Fibroblast of villous mesenchyme (primary cell): ENCODE data around the gene IL3. TPM values are rescaled to one million over a fixed set of nuclear protein-coding genes. Genes with fewer than 3 reads are reported as not detected.

Experiments used
- DNase-seq: peaks from one replicate; pipeline ENCODE4 v3.0.0-alpha.2; 2010; ENCODE audit warnings: low read depth
- H3K4me3 ChIP-seq: 2 replicates; pipeline ENCODE4 v1.5.1; 2011; ENCODE audit warnings: low read depth, mild to moderate bottlenecking, low read length
- total RNA-seq: library from RNA; depleted of rRNA; stranded (reverse); fragments of >200 nt; gene quantifications from 2 replicates; pipeline ENCODE4 v1.2.3, GENCODE V29; 2012
- TF ChIP-seq, protein P1 (sequence below): IDR thresholded peaks from 2 replicates; pipeline ENCODE4 v1.5.1; 2012; ENCODE audit warnings: low read depth, mild to moderate bottlenecking, low read length; ENCODE audit not compliant: insufficient read depth

Gene IL3
- total RNA-seq, 1 donor, result not detected

DNA sequence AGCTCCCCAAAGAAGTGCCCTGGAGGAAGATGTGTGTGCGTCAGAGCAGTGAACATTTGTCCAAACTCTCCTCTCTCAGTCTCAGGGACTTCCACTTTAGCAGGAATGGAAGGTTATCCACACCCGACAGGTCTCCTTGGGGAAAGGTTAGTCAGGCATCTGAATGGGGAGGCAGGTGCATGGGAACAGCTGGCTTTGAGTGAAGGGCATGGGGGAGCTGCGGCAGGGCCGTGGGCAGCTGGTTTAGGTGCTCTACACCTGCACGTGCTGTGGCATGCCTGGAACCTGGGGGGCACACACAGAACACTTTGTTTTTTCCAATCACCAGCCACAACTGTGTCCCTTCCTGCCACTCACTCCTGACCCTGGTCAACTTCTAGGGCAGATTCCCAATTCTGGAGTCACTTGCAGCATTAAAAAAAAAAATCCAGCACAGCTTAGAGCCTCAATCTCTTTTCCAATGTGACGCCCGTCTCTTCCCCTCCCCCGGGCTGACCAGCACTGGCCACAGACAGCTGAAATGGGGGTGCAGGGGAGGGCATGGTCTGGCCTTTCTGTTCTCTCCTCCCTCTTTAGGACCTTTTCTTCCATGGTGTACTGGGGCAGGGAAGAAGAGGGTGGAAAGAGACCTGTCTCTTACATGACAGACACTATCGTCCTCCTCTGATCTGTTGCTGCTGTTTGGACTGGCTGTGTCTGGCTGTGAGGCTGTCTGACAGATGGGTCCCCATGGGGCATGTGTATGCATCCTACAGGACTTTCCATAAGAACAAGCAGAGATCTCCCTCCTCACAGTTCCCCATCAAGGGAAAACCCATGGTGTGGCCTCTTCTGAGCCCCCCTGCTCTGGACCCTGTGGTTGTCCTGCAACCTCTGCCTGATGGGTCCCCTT lies 9.5 kb upstream of the IL3 start:
- H3K4me3 ChIP-seq, result no peak overlapping the region
- no peak for DNase-seq
- TF ChIP-seq, protein P1, sequence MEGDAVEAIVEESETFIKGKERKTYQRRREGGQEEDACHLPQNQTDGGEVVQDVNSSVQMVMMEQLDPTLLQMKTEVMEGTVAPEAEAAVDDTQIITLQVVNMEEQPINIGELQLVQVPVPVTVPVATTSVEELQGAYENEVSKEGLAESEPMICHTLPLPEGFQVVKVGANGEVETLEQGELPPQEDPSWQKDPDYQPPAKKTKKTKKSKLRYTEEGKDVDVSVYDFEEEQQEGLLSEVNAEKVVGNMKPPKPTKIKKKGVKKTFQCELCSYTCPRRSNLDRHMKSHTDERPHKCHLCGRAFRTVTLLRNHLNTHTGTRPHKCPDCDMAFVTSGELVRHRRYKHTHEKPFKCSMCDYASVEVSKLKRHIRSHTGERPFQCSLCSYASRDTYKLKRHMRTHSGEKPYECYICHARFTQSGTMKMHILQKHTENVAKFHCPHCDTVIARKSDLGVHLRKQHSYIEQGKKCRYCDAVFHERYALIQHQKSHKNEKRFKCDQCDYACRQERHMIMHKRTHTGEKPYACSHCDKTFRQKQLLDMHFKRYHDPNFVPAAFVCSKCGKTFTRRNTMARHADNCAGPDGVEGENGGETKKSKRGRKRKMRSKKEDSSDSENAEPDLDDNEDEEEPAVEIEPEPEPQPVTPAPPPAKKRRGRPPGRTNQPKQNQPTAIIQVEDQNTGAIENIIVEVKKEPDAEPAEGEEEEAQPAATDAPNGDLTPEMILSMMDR, result no peak

DNA sequence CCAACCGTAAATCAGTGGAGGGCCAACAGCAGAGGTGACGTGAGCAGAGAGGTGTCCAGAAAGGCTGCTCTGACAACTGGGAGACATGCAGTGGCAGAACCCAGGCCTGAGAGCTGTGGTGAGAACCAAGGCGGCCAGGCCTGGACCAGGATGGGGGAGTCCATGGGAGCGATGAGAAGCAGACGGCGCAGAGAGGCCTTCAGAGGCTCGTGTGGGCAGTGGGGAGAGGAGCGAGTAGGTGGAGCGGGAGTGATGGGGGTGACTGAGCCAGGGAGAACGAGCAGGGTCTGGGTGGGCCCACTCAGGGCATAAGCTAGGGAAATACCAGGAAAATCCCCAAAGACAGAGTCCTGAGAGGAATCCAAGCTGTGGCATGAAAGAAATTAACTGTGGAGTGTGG lies 7.9 kb upstream of the IL3 start:
- no peak overlapping the region for H3K4me3 ChIP-seq
- TF ChIP-seq, protein P1, result no peak
- no peak for DNase-seq

DNA sequence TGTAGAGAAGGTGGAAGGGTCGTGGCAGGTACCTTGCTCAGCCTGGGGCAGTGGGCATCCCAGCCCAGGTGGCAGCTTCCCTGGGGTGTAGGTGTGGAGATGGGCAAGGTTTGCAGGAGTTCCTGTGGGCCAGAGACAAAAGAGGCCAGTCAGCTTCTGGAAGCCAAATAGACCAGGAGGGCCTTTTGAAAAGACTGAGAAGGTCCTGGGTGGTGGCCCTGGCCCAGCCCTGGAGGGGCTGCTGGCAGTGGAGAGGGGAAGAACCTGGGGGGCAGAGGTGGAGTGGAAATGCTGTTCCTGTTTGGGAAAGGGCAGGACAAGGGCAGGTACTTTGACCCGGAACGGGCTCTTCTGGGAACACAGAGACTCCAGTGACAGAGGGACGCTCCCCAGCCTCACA lies 7.0 kb upstream of the IL3 start:
- TF ChIP-seq, protein P1, result no peak
- DNase-seq, result no peak

DNA sequence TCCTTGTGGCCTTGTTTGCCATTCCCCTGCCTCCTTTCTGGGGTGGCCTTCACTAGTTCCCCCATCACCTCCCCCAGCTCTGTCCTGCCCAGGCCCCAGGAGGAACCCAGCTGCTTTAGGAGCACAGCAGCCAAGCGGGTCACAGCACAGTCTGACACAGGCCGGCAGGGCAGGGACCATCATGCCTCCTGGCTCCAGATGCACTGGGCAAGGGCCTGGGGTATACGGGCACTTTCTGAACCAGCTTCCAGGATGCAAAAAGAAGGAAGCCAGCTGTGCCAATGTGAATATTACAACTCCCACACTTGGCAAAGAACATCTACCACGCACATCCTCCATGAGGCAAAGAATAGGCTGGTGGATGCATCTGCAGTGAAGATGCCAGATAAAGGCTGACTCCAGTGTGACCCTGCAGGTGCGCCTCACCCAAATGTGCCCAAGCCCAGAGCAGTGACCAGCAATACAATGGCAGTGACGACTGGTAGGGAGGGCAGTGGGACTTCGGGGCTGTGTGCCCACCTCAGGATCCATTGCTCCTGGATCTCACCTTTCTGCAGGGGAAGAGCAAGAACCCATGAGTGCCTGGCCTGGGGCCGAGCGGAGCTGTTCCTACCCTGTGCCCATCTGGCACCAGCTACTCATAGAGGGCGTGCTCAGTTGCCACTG lies 6.3 kb upstream of the IL3 start:
- H3K4me3 ChIP-seq, result no peak overlapping the region
- TF ChIP-seq, protein P1, result no peak
- no peak for DNase-seq

More for the DNA sequence above, 7.0 kb upstream of the IL3 start:
- H3K4me3 ChIP-seq, result no peak overlapping the region

DNA sequence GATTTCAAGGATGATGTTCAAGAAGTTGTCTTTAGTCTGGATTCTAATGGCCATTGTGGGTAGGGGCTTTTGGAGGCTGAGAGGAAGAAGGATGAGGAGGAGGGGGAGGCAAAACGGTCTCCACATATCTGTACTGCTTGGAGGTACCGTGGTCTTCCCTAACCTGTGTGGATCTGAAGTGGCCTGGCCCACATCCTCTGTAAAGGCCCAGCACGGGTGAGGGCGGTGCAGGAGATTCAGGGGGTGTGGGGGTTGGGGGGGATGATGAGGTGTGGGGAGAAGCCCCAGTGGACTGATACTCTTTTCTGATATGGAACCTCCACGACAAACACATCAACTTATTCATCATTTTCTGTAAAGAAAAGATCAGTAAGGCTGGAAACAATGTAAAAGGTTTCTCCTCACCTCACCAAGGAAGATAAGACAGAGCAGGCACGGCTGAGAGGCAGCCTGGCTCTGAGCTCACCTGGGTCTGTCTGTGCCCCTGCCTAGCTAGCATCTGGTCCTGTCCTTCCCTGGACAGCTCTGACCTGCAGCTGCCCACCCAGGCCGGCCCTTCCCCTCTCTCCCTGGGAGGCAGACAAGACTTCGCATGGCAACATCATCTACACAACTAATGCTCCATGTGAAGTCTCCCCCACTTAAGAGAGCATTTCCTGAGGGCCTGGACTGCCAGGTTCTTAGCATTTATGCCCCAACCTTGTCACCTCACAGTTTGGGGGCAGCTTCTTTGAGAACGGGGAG lies 5.6 kb upstream of the IL3 start:
- no peak overlapping the region for H3K4me3 ChIP-seq
- TF ChIP-seq, protein P1, result no peak
- DNase-seq, result no peak

DNA sequence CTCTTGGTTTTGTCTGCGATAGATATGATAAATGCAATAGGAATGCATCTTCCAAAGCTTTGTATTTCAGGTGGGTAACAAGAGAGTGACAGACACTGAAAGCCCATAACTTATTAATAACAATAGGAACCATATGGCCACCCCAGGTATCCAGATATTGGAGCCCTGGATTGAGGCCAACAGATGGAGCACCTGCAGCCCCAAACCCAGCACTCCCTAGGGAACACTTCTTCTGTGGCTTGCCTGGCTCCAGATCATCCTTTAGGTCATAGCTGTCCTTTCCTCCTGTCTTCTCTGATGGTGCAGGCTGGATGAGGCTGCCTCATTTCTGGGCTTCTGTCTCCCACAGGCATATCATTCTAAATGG lies 5.0 kb upstream of the IL3 start:
- H3K4me3 ChIP-seq, result no peak overlapping the region
- TF ChIP-seq, protein P1, result no peak
- DNase-seq, result no peak
